NCI-H2171 (cell line): ENCODE results near the gene A3GALT2.
A peak's percentile ranks its signal among the peaks of the same experiment; 100 is the strongest.

ENCODE experiments used
- DNase-seq: peaks from one replicate; lab custom pipeline; 2025; lab: John Stamatoyannopoulos, UW

A3GALT2 gene

DNA sequence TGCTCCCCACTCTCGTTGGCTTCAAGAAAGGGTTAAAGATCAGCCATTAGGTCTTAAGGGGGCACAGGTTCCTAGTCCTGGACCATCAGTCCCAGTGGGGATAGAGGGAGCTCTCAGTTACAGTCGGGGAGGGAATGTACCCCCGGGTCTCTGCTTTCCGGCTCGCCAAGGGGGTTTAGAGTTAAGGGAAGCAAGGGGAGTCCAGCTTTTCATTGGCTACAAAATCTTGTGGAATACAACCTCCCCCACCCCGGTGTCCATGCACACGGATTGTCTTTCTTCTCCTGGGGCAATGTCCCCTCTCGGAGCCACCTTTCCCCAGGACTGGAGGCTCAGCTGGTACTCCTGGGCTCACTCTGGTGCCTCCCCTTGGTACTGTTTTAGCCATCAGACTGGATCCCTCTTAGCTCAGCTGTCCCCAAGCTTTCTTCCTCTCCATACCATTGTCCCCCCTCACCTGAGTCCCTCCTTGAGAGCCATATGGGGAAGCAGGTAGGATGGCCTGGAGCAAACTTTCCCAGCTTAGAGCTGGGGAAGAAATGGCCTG lies at the start of gene A3GALT2:
Gene A3GALT2 (minus strand): TSS at position 480 of the 547 bp plus-strand sequence. CDS start 0 bp downstream, at position 480.
- DNase-seq, result no peak

DNA sequence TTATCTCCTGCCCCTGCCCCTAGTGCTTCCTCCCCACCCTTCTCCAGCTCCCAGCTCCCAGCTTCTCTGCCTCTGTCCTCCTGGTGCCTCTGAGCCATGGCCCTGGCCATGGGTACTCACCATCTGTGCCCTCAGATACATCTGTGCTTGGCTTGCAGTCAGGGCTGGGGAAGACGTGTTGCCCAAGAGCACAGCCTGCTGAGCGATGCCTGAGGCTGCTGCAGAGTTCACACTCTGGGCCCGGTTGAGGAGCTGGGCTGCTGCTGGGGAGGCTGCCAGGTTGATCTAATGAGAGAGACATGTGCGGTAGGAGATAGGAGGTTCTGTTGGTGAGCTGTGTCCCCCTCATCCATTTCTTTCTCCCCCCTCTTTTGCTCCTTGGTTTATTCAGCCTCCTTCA lies 49.4 kb upstream of the A3GALT2 start:
- peak; percentile 18 for DNase-seq

DNA sequence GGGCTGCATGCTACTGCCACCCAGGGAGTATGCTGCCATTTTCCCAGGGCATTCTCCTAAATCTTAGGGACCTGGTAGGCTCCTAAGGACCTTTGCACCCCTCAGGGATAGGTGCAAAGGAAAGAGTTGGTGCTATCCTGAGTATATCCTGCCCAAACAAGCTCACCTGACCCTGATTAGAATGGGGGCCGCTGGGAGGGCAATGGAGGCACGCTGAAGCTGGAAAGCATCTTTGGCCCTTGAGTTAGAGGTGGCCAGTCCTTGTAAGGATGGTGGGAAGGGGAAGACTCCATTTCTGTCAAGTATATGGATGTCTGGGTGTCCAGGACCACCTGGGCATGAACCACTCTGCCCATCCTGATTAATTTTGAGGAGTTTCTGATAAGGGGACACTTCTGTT lies 48.9 kb upstream of the A3GALT2 start:
- no peak for DNase-seq

DNA sequence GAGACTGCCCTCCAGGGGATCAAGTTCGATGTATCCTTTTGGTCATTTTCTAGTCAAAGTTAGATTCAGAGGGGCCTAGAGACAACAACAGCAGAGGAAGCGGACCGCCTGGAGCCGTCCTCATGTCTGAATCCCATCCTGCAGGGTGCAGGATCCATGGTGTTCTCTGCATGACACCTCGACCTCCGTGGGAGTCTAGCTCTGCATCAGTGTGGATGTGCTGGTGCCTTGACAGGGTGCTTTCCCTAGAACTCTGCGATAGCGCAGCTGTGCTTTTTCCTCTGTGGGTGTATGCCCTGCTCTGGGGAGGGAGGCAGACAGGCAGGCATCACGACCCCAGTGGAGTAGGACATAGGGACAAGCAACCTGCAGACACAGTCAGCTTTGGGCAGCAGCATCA lies 48.2 kb upstream of the A3GALT2 start:
- no peak for DNase-seq

DNA sequence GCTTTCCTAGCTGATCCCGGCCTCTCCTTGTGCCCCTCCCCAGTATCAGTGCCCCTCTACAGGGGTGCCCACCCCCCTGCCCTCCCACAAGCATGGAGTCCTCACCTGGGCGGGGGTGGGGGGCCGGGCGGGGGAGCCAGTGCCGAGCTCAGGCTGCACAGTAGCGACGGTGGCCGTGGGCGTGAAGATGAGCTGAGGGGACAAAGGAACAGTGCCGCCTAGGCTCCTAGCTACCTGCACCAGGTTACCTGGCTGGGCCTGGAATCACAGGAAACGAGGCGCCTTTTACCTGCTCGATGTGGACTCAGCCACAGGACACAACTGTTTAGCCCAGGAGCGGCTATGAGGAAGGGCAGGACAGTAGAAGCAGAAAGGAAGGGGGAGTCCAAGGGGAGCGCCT lies 47.5 kb upstream of the A3GALT2 start:
- DNase-seq, result no peak

DNA sequence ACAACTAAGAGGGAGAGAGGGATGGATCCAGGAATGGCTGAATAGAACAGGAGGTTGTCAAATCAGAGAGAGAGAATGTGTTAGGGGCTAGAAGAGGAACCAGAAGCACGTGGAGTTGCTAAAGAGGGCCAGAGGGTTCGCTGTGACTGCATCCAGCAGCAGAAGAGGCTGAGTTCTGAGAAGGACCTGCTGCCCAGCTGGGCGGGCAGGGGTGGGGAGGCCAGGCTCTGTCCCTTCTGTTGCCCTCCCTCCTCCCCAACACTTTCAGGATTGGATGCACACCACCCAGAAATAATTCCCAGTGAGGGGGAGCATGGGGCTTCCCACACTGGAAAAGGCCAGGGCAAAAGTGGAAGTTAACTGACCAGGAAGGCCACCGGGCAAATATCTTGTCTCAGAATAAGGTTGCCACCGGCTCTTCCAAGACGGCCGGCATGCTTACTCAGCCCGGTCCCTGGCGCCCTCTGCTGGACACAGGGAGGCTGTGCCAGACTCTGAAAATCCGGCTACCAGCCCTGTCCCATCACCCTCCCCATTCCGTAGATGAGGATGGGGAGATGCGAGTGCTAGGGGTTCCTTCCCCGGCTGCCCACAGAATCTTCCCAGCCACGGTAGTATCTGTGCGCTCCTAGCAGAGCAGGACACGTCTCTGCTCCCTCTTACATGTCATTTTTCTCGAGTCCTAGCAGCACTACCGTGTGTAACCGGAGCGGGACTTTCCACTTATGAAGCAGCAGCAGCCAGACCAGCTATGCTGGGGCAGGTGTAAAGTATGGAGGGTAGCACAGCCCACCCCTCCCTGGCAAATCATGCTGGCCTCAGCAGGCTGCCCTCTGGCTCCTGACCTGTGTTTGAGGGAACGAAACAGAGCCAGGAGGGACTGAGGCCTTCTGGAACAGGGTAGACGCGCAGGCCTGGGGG lies 46.8 kb upstream of the A3GALT2 start:
- DNase-seq, result peak; percentile 77

DNA sequence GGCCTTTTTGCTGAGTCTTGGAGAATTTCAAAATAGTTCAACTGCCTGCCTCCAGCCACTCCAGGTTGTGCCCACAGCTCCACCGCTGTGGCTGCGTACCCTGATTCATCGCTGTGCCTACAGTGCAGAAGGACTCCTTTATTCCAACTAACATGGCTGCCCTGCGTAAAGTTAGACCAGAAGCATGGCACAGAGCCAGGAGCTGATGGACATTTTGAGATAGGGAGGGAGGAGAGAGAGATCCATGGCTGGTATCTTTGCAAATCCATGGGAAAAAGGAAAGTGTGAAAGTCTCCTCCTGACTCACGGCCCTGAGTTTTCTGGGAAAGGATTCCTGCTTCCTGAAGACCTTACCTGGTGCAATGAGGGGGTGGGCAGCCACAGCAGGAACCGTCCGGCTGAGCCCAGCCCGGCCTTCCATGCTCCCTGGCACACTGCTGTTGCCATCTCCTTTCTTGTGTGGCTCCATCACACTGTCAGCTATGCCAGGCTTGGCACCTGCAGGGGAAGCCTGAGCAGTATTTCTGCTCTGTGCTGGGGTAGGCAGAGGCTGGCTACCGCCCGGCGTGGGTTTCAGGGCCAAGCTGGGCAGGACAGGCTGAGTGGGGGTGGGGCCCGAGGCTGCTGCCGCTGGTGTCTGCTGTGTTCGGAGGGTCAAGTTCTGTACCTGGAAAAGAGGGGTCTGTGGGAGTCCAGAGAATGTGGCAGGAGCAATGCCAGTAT lies 46.0 kb upstream of the A3GALT2 start:
- DNase-seq, result no peak

DNA sequence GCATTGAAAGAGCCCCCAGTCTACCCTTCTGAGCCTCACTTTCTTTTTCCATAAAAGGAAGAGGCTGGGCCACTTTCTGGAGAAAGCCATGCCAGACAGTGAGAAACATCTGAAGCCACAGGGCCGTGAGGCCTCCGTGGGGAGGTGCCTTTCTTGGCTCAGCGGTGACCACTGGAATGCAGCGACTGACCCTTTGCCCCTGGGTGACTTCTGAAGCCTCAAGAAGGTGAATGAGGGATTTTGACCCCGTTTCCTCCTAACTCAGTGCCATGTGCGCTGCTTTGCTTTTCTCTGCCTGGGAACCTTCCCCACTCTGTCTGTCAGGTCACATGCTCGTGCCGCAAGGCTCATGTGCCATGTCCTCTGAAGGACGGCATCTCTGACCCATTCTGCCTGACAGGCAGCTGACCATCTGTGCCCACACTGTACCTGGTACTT lies 44.7 kb upstream of the A3GALT2 start:
- DNase-seq, result no peak

DNA sequence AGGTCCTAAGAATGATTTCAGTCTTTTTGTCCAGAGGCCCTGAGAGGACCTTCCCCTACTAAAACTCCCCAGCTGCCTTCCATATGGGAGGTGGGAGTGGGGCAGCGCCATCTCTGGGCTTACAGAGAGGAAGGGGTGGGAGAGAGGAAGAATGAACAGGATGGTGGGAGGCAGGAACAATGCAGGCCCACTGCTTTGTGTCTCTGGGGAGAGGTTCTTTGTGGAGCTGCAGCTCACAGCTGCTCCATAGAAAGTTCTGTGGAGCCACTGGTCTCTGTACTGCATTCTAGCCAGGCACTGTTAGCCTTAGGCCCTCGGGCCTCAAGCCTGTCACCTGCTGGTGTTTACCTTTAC lies 43.6 kb upstream of the A3GALT2 start:
- DNase-seq, result peak; percentile 80

DNA sequence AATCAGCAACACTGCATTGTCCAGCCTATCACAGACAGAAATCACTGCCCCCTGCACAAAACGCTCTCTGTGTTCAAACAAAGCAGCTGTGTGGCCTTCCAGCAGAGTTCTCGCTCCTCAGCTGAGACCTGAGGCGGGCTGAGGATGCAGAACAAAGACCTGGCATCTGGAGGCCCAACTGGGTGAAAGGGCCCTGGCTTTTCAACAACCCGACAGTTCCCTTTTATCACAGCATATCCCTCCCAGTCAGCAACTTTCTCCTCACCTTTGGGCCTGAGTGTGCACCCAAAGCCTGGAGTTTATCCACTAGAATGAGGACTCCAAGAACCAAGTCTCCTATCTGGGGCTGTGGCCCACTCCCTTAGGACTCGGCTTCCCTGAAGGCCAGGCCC lies 42.6 kb upstream of the A3GALT2 start:
- DNase-seq, result no peak

DNA sequence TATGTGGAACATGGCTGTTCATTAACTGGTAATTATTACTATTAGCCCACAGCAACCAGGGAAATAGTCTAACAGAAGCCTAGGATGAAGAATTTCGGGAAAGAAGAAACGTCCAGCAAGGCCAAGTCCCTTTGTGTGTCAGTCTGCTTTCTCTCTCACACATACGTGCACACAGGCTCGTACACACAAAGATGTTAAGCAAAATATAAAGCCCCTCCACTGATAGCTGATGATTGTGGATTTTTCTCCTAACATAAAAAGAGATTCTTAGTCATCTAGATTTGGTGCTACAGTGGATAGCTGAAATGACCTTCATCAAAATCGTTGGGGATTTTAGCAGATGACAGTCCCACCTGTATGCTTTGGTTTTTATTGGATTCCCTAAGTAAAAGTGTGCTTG lies 42.1 kb upstream of the A3GALT2 start:
- no peak for DNase-seq

DNA sequence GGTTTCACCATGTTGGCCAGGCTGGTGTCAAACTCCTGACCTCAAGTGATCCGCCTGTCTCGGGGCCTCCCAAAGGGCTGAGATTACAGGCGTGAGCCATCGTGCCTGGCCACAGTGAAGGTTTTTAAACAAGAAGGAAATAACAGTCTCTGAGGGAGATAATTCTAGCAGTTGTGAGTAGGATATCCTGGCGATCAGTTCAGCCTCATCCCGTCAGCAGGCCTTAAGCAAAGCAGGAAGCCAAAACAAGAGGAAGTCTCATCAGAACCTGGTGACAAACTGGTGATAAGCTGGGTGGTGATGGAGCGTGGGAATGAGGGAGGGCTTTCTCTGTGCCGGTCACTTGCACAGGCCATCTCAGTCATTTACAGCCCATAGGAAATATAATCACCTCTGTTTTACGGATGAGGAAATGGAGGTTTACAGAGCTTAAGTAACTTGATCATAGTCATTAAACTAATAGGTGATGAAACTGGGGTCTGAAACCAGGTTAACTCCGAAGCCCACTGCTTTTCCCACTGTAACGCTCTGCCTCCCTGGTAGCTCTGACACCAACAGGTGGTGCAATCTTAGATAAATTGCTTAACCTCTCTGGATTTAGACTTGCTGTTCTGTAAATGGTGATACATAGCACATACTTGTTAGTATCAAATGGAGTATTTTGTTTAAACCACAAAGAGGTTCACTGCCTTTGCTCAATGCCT lies 40.8 kb upstream of the A3GALT2 start:
- DNase-seq, result no peak

DNA sequence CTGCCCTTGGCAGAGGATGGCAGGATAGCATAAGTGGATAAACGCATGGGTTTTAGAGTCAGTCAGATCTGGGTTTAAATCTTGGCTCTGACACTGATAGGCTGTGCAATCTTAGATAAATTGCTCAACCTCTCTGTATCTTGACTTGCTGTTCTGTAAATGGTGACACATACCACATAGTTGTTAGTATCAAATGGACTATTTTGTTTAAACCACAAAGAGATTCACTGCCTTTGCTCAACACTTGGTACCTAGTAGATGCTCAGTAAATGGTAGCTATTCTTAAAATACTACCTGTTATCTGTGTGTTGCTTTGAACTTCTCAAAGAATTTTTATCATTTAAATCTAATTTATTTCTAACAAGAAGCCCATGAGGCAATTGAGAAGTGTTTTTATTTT lies 39.5 kb upstream of the A3GALT2 start:
- no peak for DNase-seq

DNA sequence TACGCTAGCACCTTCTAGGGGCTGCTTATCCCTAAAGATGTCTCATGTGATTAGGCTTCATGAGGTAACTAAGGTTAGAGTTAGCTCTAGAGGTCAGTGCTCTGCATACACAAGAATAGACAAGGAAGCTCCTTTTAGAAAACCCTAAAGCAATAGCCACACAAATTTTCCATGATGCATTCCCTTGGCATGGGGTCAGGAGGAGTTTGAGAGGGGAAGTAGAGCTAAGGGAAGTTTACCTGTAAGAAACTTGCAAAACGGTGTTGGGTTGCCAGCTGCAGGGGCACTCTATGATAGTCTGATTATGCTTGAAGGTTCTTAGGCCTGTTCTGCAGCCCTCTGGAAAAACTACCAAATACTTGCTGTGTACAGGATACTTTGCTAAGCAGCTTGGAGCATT lies 39.0 kb upstream of the A3GALT2 start:
- DNase-seq, result no peak

DNA sequence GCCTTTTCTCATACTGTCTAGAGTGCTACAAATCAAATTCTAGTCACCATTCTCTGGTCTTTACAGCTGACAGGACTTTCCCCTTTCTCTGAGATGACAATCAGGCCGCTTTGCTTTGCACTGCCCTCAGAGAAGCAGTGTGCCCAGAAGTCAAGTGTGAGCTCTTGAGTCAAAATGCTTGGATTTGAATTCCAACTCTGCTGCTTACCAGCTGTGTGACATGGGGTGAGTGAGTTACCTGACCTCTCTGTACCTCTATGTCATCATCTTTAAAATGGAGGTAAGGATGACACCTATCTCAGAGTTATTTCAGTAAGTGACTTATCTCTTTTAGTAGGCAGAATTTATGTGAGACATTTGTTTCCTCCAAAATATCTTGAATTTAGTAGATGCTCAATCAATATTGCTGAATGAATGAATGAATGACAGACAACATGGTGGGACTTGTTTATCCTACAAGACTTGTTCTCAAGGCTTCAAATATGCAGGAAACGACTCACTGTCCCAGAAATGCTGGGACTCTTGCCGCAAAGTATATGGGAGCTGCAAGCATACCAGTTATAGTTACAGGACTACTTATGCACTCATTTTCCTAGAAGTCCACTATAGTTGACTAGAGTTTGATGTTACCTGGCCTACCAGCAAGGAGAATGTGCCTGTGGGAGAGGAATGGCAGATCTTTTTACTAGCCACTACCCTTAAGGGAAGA lies 38.1 kb upstream of the A3GALT2 start:
- DNase-seq, result no peak

DNA sequence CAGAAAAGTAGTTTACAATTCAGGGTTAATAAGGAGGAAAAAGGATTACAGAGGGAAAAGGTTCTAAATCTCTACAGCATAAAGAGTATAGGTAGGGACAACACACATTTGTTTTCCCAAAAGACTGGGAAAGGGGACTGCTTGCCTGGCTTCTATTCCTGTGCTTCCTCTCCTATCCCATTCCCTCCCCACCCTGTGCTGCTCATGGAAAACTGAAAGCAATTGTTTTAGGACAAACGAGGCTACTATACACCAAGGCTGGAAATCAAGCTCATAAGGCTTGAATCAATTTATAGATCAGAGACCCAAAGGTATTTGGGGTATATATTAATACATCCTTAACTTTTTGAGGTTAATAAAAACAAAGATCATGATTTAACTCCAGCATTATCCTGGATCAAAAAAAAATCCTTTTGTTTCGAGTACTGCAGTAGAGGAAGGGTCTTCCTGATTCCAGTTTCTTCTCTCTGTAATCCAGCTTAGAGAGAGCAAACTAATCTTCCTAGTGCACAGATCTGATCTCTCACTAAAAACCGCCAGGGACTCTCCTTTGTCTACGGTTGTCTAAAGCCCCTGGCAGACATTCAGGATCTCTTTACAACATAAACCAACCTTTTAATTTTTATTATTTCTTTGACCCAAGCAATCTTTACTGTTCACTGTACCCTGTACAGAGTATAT lies 37.4 kb upstream of the A3GALT2 start:
- DNase-seq, result no peak

DNA sequence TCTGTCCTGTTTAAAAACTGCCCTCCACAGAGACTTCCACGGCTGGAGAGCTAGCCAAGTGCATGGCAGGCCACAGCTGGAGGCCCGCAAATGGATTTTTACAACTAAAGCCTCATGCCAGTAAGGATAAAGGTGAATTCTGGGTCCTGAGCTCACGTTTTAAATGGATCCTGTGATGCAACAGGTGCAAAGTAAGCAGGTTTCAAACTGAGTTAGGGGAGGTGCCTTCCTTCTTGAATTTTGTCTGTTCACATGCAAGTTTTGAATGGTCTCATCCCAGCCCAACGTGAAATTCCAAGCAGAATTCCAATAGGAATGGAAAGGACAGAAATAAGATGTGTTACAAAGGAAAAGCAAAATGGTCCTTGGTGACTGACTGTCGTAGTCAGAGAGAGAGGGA lies 36.2 kb upstream of the A3GALT2 start:
- DNase-seq, result no peak

DNA sequence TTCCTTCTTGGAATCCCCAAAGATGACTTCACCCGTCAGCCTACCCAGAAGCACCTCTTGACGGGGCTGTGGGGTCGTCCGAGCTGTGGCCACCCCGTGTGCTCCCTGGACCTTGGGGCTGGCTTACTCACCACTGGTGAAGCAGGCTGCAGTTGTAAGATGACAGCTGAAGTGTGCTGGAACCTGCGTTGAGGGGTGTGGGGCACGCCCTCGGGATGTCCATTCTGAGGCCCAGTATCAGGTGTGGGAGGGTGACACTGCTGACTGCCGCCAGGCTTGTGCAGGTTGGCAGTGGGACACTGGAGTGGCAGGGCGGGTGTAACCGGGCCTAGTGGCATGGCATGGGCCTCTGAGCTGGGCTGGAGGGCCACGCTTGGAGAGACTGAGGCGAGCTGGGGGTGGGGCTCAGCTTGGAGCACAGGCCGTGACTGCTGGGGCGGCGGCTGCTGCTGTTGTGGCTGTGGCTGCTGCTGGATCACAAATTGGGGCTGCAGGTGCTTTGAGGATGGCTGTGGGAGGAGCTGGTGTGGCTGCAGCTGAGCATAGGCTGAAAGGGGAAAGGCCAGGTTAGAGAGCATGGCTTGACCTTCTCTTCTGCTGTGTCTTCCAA lies 33.9 kb upstream of the A3GALT2 start:
- no peak for DNase-seq

DNA sequence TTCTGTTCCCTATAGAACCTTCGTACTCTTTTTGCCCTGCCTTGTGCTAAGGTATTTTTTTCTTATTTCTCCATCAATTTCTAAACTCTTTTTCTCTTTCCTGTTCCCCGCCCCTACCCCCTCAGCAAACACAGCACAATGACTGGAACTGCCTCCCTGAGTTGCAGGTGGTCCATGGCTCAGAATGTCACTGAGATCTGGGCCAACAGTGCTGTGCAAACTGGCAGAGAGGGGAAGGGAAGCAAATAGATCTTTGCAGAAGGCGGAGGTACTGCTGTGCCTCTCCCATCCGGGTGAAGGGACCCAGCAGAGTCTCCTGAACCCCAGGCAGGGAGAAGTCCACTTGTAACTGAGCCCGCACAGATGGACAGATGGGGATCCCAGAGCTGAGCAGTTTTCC lies 32.6 kb upstream of the A3GALT2 start:
- no peak for DNase-seq

DNA sequence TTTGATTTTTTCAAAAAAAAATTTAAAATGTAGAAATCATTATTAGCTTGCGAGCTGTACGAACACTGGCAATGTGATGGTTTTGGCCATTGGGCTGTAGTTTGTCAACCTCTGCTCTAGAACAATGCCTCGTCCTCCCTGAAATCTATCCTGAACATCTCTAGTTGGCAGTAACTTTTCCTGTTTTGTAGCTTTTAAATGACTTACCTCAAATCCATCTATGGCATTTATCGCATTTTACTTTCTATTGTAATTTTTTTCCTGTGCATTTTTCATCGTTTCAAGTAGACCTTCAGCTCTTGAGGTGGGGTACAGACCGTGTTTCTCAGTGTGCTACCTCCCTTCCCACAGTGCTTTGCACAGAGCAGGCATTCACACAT lies 30.4 kb upstream of the A3GALT2 start:
- no peak for DNase-seq
